Measurements from ENCODE around the gene CACHD1. TPM values are rescaled to one million over a fixed set of nuclear protein-coding genes. Genes with fewer than 3 reads are reported as not detected.

Gene CACHD1
- total and polyA plus RNA-seq, 2 of the 4 experiments (the other 2 are of a cell fraction), result 2.9 to 5.9 TPM

DNA sequence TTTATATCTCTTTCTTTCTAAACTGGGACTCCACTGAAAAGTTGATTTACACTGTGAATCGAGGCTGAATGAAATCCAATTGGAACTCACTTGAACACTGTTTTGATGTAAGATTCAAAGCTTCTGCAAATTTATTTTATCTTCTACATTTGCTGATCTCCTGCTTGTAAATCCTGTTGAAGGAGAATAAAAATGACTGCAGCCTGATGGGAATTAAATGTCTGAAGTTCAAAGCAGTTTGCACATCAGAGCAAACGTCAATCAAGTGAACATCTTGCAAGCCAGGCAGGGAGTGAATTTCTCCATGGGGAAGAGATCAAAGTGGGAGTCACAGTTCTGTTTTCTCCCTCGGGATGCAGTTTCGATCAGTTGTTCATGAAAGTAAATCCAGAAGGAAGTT, 127.2 kb downstream of the CACHD1 start:
- ATAC-seq (ENCODE audit: low read depth) (no peak), DNase-seq (no peak)
- no peak overlapping the region for H3K4me3 ChIP-seq (ENCODE audit: insufficient read depth, low read depth, low read length)
- in situ Hi-C loops (cut with MboI; ENCODE audit: low sequenced_read_pairs), result no loop called here
- no peaks in the 10 kb centered on the region; a peak in 2 of 4 replicates for H3K79me1 ChIP-seq (ENCODE audit: low read depth in 1 of 2, low read length in 2 of 2)
- H2BK15ac ChIP-seq (ENCODE audit: low read depth, low read length), result no peak overlapping the region
- no peak overlapping the region for H3K27ac ChIP-seq (ENCODE audit: insufficient read depth, low read length)
- TF ChIP-seq NFE2L2 (IDR thresholded peaks at IDR 0.05; ENCODE audit: low read depth, low read length), result no peak
- TF ChIP-seq, protein P1, sequence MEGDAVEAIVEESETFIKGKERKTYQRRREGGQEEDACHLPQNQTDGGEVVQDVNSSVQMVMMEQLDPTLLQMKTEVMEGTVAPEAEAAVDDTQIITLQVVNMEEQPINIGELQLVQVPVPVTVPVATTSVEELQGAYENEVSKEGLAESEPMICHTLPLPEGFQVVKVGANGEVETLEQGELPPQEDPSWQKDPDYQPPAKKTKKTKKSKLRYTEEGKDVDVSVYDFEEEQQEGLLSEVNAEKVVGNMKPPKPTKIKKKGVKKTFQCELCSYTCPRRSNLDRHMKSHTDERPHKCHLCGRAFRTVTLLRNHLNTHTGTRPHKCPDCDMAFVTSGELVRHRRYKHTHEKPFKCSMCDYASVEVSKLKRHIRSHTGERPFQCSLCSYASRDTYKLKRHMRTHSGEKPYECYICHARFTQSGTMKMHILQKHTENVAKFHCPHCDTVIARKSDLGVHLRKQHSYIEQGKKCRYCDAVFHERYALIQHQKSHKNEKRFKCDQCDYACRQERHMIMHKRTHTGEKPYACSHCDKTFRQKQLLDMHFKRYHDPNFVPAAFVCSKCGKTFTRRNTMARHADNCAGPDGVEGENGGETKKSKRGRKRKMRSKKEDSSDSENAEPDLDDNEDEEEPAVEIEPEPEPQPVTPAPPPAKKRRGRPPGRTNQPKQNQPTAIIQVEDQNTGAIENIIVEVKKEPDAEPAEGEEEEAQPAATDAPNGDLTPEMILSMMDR (conservative IDR thresholded peaks at IDR 0.05; ENCODE audit: low read depth, low read length), result no peak
- TF ChIP-seq BHLHE40 (IDR thresholded peaks at IDR 0.05; ENCODE audit: low read depth, low read length), result no peak
- no peak for TF ChIP-seq RAD21 (IDR thresholded peaks at IDR 0.05; ENCODE audit: low read length)
- TF ChIP-seq MXI1 (IDR thresholded peaks at IDR 0.05; ENCODE audit: borderline replicate concordance, low read depth, low read length), result no peak
- TF ChIP-seq, protein P2, sequence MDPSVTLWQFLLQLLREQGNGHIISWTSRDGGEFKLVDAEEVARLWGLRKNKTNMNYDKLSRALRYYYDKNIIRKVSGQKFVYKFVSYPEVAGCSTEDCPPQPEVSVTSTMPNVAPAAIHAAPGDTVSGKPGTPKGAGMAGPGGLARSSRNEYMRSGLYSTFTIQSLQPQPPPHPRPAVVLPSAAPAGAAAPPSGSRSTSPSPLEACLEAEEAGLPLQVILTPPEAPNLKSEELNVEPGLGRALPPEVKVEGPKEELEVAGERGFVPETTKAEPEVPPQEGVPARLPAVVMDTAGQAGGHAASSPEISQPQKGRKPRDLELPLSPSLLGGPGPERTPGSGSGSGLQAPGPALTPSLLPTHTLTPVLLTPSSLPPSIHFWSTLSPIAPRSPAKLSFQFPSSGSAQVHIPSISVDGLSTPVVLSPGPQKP (IDR thresholded peaks at IDR 0.05; ENCODE audit: borderline replicate concordance, low read depth, low read length), result no peak
- no peak for TF ChIP-seq CEBPB (IDR thresholded peaks at IDR 0.05; ENCODE audit: low read depth, low read length)
- TF ChIP-seq RFX5 (IDR thresholded peaks at IDR 0.05; ENCODE audit: low read depth, low read length), result no peak
- TF ChIP-seq CHD1 (IDR thresholded peaks at IDR 0.05; ENCODE audit: low read depth, low read length), result no peak
- H3K4me1 ChIP-seq (ENCODE audit: control insufficient read depth, insufficient read depth, low read length), result peaks cover 9% of the 10 kb centered on the region
- no peak overlapping the region for H2BK5ac ChIP-seq (ENCODE audit: low read depth, low read length, poor library complexity, severe bottlenecking)
- intact Hi-C loops (cut with micrococcal nuclease), result no loop called here
- H2BK120ac ChIP-seq (ENCODE audit: low read depth, low read length), result no peak overlapping the region
- ChIA-PET CTCF (no interaction called here), POLR2A (ENCODE audit: unreplicated experiment) (no interaction called here)
- H3K18ac ChIP-seq (ENCODE audit: low read depth, low read length), result no peak overlapping the region
- no peak overlapping the region for H3K23ac ChIP-seq (ENCODE audit: low read depth, low read length)
- no peak overlapping the region for H3K9ac ChIP-seq (ENCODE audit: low read depth, low read length)
- no peaks in the 10 kb centered on the region; the same call in 1 of the 2 replicates for H3K36me3 ChIP-seq (ENCODE audit: control insufficient read depth, insufficient read depth, low read length)
- dilution Hi-C loops (cut with HindIII; ENCODE audit: low sequenced_read_pairs, unreplicated experiment), result no loop called here
- no peaks in the 10 kb centered on the region for H3K9me3 ChIP-seq (ENCODE audit: control insufficient read depth, insufficient read depth, low read length)
- no peaks in the 10 kb centered on the region for H3K27me3 ChIP-seq (ENCODE audit: control insufficient read depth, insufficient read depth, low read length)
- BruUV-seq (replicated peaks), result no TSS peak
- 78% methylated on average over 3 of the region's 4 CpGs; no CpG with 5 or more reads in 1 of the 2 experiments for WGBS, 2 experiments (ENCODE audit: extremely low coverage in 2 of 2, insufficient read length in 1 of 2)
- H2AFZ ChIP-seq (replicated peaks; ENCODE audit: low read length, poor library complexity), result no peak overlapping the region
- no peak overlapping the region for H3K56ac ChIP-seq (ENCODE audit: extremely low read depth, insufficient read depth, low read length)
- no peak overlapping the region for H2AK5ac ChIP-seq (ENCODE audit: low read depth, low read length)
- no peak overlapping the region for H3K4ac ChIP-seq (ENCODE audit: low read depth, low read length)
- H3K4me2 ChIP-seq (ENCODE audit: low read depth, low read length), result no peak overlapping the region
- no peaks in the 10 kb centered on the region for H4K20me1 ChIP-seq (ENCODE audit: insufficient read depth, low read length)
- no peak overlapping the region for H4K91ac ChIP-seq (ENCODE audit: insufficient read depth, low read depth, low read length)
- H2AK9ac ChIP-seq (replicated peaks; ENCODE audit: low read depth, low read length, poor library complexity), result no peak overlapping the region
- H3K14ac ChIP-seq (replicated peaks; ENCODE audit: low read depth, low read length), result no peak overlapping the region
- no peaks in the 10 kb centered on the region; the same call in 1 of the 2 replicates for H3K9me1 ChIP-seq (ENCODE audit: insufficient read depth, low read length)
- no peak overlapping the region for H2BK20ac ChIP-seq (ENCODE audit: low read depth, low read length)
- H4K5ac ChIP-seq (ENCODE audit: low read depth, low read length), result no peak overlapping the region
- H4K8ac ChIP-seq (ENCODE audit: low read depth in 2 of 2, low read length in 2 of 2), result no peak overlapping the region
